Ascending aorta (tissue), 2 donors: ENCODE data around the gene PALD1. TPM values are rescaled to one million over a fixed set of nuclear protein-coding genes. Genes with fewer than 3 reads are reported as not detected.

Source experiments
- DNase-seq, 2 donors: peaks; one replicate each; pipeline ENCODE4 v3.0.0-alpha.2; 2019; ENCODE audit warnings: low spot score in 2 of 2
- H3K27ac ChIP-seq, 2 donors: fragments of 200-600 bp; sonication (generic); one replicate each; pipeline ENCODE4 v1.5.1; 2016 to 2017; ENCODE audit warnings: mild to moderate bottlenecking in 1 of 2
- H3K27me3 ChIP-seq: fragments of 200-600 bp; sonication (generic); one replicate; pipeline ENCODE4 v1.5.1; 2017
- H3K36me3 ChIP-seq, 2 donors: fragments of 200-600 bp; sonication (generic); one replicate each; pipeline ENCODE4 v1.5.1; 2016
- H3K4me1 ChIP-seq, 2 donors: fragments of 200-600 bp; sonication (generic); one replicate each; pipeline ENCODE4 v1.5.1; 2016 to 2017; ENCODE audit warnings: mild to moderate bottlenecking in 1 of 2
- H3K4me3 ChIP-seq, 2 donors: fragments of 200-600 bp; sonication (generic); one replicate each; pipeline ENCODE4 v1.5.1; 2016 to 2017; ENCODE audit warnings: mild to moderate bottlenecking in 1 of 2
- H3K9me3 ChIP-seq, 2 donors: fragments of 200-600 bp; sonication (generic); one replicate each; pipeline ENCODE4 v1.5.1; 2016
- intact Hi-C: fragments of 100-400 bp; cut with DNase I; formaldehyde crosslinking; loops from one replicate; pipeline ENCODE4 v1.15.1; 2023
- total RNA-seq: library from RNA; depleted of rRNA; stranded (reverse); fragments of >200 nt; gene quantifications from one replicate; pipeline ENCODE4 v1.1.0, GENCODE V29; 2016
- TF ChIP-seq, protein P1 (sequence below), 3 experiments: fragments of 200-600 bp in 2 of 3; fragments of 450-650 bp in 1 of 3; sonication (generic) in 2 of 3; IDR thresholded peaks; one replicate each; pipeline ENCODE4 v1.5.1; 2016 to 2019; ENCODE audit warnings: antibody characterized with exemption in 3 of 3, mild to moderate bottlenecking in 1 of 3, moderate library complexity in 1 of 3

Gene PALD1
- total RNA-seq, 1 donor from 2014 or later: 21.7 TPM

DNA sequence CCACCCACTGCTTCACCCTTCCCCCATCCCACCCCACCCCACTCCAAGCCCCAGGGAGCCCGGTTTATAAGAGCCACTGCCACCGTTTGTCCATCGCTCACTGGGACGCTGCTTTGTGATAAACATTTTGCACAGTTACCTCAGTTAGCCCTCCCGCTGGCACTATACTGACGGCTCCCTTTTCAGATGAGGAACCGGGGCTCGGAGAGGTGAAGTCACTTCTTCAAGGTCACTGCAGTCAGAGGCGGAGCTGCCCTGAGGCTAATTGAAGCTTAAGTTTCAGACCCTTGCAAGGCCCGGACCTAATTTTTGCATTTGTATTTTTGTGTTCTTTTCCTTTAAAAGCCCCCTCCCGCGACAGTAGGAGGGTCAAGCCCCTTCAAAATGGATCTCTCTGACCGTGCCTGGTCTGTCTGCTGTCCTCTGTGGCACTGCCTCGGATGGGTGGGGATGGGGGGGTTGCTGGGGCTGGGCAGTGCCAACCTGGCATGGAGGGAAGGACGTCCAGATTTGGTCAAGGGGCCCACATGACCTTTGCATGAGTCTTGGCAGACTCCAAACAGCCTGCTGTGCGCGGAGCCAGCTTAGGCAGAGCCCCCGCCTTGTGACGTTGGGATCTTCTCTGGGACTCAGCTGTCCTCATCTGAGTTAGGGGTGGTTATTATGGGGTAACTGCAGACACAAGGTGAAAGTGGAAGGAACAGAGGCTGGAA, 19.4 kb upstream of the PALD1 start:
- Histone ChIP-seq H3K9me3 (no peaks in the 10 kb centered on the region), H3K27ac (peak overlapping the region; percentile 82 to 91), H3K36me3 (no peaks in the 10 kb centered on the region), H3K27me3 (no peaks in the 10 kb centered on the region), H3K4me3 (peak overlapping the region; percentile 47 to 58), H3K4me1 (peaks cover 5 to 18% of the 10 kb centered on the region in 2 donors)
- intact Hi-C loops: loop anchor here (2.0 to 5.0 kb wide), 4 partner anchors 20 to 358 kb away; partner anchors contain the start of genes LRRC20, PALD1 and SGPL1
- TF ChIP-seq, protein P1, sequence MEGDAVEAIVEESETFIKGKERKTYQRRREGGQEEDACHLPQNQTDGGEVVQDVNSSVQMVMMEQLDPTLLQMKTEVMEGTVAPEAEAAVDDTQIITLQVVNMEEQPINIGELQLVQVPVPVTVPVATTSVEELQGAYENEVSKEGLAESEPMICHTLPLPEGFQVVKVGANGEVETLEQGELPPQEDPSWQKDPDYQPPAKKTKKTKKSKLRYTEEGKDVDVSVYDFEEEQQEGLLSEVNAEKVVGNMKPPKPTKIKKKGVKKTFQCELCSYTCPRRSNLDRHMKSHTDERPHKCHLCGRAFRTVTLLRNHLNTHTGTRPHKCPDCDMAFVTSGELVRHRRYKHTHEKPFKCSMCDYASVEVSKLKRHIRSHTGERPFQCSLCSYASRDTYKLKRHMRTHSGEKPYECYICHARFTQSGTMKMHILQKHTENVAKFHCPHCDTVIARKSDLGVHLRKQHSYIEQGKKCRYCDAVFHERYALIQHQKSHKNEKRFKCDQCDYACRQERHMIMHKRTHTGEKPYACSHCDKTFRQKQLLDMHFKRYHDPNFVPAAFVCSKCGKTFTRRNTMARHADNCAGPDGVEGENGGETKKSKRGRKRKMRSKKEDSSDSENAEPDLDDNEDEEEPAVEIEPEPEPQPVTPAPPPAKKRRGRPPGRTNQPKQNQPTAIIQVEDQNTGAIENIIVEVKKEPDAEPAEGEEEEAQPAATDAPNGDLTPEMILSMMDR (IDR thresholded peaks at IDR 0.05): no peak
- DNase-seq: no peak

DNA sequence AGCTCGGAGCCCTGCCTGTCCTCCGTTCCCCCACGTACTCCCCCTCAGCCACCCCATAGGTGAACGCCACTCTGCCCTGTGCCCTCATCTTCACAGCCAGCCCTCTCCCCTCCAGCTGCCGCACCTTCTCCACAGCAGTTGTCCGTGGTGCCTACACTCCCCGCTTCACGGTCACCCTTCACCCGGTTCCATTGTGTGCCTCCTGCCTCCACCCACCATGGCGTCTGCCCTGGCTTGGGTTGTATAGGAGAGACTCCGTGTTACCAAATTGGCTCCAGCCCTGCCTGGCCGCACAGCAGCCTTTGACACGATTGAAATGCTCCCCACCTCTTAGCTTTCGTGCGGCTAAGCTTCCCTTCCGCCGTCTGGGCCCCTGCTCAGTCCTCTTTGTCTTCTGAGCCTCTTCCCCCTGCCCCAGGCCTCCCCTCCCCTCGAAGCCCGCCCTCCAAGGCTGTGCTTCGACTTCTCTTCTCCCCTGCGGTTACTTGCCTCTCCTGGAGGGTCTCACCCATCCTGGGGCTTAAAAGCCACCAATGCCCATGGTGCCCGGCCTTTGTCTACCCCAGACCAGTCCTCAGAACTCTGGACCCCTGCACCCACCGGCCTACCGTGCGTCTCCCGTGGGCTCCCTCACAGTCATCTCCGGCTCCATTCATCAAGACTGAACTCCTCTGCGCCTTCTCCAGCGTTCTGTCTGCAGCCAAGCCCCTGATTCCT, 18.6 kb upstream of the PALD1 start:
- intact Hi-C loops: loop anchor here (2.0 to 5.0 kb wide), 5 partner anchors 19 to 427 kb away; partner anchors contain the start of genes LRRC20, PALD1, PCBD1 and SGPL1
- DNase-seq: no peak
- no peak overlapping the region for H3K4me3 ChIP-seq
- TF ChIP-seq, protein P1 (IDR thresholded peaks at IDR 0.05): no peak
- H3K36me3 ChIP-seq: no peaks in the 10 kb centered on the region
- peaks cover 5 to 18% of the 10 kb centered on the region in 2 donors for H3K4me1 ChIP-seq
- H3K27ac ChIP-seq: peak overlapping the region; percentile 82 to 91
- no peaks in the 10 kb centered on the region for H3K9me3 ChIP-seq
- H3K27me3 ChIP-seq: no peaks in the 10 kb centered on the region

DNA sequence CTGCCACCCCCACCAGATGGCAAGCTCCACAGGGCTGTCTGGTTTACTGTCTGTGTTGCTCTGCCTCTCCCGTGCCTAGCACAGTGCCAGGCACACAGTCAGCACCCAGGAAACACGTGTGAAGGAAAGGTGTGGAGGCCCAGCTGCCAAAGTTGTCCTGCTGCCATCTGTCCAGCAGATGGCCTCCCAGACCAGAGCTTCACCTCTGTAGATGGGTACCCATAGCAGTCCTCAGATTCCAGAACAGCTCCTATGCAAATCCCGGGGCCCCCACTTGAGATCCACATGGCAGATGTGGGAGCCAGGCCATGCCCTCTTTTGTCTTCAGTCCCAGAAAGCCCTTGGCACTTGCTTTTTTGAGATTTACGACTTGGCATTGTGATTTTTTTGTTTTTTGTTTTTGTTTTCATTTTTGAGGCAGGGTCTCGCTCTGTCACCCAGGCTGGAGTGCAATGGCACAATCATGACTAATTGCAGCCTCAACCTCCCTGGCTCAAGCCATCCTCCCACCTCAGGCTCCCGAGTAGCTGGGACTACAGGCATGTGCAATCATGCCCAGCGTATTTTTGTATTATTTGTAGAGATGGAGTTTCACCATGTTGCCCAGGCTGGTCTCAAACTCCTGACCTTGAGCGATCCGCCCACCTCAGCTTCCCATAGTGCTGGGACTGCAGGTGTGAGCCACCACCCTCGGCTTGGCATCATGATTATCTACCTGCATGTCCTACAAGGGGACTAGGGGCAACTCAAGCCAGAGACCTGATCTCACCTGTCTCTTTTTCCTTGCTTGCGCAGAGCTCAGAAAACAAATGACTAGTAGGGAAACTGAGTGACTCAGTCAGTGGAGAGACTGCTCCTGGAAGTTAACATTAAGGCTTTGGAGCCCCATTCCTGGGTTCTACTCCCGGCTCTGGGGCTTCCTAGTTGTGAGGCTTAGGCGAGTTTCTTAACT, 16.9 kb upstream of the PALD1 start:
- no peak overlapping the region for H3K4me3 ChIP-seq
- H3K4me1 ChIP-seq: peaks cover 5 to 18% of the 10 kb centered on the region in 2 donors
- no peak for DNase-seq
- TF ChIP-seq, protein P1 (IDR thresholded peaks at IDR 0.05): peak; percentile 79 to 92 (median 88)
- H3K27me3 ChIP-seq: no peaks in the 10 kb centered on the region
- peak overlapping the region; percentile 1 to 46 for H3K27ac ChIP-seq
- H3K36me3 ChIP-seq: no peaks in the 10 kb centered on the region
- intact Hi-C loops: loop anchor here (1.0 to 5.0 kb wide), 3 partner anchors 79 to 426 kb away; partner anchors contain the start of gene PCBD1
- H3K9me3 ChIP-seq: no peaks in the 10 kb centered on the region

DNA sequence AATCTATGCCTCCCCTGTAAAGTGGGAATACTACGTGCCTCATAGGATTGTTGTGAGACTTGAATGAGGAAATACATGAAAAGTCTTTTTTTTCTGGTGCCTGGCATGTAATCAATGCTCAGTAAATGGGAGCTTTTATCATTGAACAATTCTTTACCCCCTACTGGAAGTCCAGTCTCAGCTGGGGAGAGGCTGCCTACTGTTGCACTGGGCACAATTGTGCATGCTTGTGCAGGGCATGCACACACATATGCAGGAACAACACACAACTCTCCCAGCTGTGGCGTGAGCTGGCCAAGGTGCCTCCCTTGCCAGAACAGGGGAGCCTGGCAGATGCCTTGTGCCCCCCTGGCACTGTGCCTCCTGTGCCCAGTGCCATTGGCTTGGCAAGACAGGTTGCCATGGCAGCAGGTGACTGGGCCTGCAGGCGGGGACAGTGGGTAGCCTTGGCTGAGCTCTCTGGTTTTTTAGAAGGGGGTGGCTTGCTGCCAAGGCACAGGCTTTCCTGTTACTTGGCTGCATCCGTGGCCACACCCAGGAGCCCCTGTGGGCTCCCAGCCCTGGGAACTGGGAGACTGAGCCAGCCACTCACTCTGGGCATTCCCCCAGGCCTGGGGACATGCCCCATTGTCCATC, 16.1 kb upstream of the PALD1 start:
- Histone ChIP-seq H3K27me3 (no peaks in the 10 kb centered on the region), H3K4me1 (peaks cover 5 to 18% of the 10 kb centered on the region in 2 donors), H3K9me3 (no peaks in the 10 kb centered on the region), H3K36me3 (no peaks in the 10 kb centered on the region), H3K27ac (peak overlapping the region; percentile 1 to 46), H3K4me3 (no peak overlapping the region)
- TF ChIP-seq, protein P1 (IDR thresholded peaks at IDR 0.05): no peak
- DNase-seq: peak; percentile 39 to 90
- intact Hi-C loops: loop anchor here (5.0 kb wide), 1 partner anchor 425 kb away; the partner anchor contains the start of gene PCBD1

DNA sequence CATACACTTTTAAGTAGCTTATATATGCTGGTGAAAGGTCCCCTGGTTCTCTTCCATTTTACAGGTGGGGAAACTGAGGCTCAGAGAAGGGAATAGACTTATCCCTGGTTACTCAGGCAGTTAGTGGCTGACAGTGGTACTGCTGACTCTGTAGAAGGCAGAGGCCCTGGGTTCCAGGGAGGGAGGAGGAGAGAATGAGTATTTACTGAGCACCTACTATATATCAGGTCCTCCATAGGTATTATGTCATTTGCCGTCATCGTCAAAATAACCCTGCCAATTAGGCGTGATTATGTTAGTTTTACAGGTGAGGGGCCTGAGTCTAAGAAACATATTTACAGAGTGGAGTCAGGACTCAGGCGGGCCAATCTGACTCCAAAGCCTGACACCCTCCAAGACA, 13.3 kb upstream of the PALD1 start:
- Histone ChIP-seq H3K27ac (no peak overlapping the region), H3K9me3 (no peaks in the 10 kb centered on the region), H3K36me3 (no peaks in the 10 kb centered on the region), H3K4me3 (no peak overlapping the region), H3K27me3 (no peaks in the 10 kb centered on the region), H3K4me1 (peaks cover 0 to 5% of the 10 kb centered on the region in 2 donors)
- intact Hi-C loops: no loop called here
- TF ChIP-seq, protein P1 (IDR thresholded peaks at IDR 0.05): no peak
- DNase-seq: no peak
